ENCODE measurements around the gene RIOX2.
"Not testable (repeated sequence)": the region's sequence is repeated elsewhere in the genome, so short reads cannot be mapped to it uniquely, and the experiment has no call there.

RIOX2 gene

DNA sequence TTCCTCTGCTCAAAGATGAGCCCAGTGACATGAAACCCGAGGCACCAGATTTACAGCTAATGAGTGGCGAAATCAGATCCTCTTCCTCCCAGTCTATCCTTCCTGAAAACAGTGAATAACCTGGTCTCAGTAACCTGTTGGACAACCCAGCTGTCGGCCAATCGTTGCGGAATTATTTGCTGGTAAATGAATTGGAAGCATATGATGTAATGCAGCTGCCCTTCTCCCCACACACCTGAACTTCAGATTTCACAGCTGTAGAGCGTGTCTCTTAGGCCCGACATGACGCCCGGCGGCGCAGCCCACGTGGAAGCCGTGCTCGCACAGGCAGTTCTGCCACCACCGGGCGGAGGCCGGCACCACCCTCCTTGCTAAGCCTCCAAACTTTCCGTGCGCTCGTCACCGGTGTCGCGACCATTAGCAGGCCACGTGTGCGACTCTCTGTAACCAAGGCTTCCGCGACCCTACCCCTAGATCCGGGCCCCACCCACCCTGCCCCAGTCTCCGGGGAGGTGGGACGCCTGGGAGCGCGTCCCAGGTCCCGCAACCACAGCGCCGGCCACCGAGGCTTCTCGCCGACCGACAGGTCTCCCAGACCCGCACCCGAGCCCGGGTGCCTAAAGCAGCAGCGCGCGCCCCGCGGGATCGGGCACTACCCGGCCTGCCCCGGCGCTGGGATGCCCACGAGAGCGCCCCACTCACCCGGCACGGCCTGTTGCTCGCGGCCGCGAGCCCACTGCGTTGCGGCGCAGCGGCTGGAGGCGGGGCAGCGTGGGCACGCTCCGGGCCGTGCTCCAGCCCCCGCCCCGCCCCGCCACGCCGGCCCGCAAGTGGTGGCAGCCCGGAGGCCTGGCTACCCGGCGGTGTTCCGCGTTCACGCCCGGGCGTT lies at the start of gene RIOX2:
TSS of gene RIOX2 (minus strand) at position 753 of the 889 bp plus-strand sequence. CDS start 4,838 bp downstream, outside the sequence.
- DNase-seq (ENCODE audit: low read depth in 1 of 2, low spot score in 1 of 2), result peak; percentile 41 to 64

DNA sequence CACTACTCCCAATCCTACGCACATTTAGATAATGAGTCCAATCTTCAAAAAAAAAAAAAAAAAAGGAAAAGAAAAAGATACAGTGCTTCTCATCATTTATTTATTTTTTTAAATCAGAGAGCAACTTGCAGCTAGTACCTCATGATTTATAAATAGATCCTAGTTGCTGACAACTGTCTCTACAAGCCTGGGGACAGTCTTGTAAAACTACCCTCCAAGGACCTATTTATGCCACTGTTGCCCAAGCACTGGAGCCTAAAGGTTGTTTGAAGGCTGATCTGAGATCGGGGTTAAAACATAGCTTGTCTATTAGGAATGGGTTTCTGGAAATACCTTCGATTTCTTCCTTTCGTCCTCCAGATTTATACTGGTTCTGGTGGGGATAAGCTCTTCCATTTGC lies 48.2 kb upstream of the RIOX2 start:
- DNase-seq (ENCODE audit: low read depth in 1 of 2, low spot score in 1 of 2), result no peak

DNA sequence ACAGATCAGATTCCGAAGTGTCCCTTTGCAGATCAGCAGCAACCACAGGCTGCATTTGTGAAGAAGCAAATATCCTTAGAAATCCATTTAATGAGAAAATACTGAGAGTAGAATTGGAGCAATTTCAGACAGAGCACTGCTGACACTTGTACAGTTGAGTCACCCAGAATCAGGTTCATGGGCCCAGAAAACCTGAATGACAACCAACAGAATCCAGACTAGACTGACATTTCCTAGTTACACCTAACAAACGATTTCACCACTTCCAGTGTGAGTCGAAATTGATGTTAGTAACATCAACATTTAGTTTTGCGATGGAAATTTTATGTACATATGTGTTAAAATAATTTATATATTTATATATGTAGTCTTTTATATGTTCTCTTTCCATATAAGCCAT lies 46.1 kb upstream of the RIOX2 start:
- DNase-seq (ENCODE audit: low read depth in 1 of 2, low spot score in 1 of 2), result no peak

DNA sequence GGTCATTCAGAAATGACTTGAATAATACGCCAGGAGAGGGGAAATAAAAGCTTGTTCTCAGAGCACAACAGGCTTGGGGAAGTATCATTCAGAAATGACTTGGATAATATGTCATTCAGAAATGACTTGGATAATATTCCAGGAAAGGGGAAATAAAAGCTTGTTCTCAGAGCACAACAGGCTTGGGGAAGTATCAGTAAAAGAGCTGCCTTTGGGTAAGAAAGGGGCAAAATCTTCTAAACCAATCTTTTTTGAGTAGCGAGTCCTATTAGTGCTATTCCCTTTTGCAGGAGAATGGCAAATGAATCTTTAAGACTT lies 42.0 kb upstream of the RIOX2 start:
- no peak for DNase-seq (ENCODE audit: low read depth in 1 of 2, low spot score in 1 of 2)

DNA sequence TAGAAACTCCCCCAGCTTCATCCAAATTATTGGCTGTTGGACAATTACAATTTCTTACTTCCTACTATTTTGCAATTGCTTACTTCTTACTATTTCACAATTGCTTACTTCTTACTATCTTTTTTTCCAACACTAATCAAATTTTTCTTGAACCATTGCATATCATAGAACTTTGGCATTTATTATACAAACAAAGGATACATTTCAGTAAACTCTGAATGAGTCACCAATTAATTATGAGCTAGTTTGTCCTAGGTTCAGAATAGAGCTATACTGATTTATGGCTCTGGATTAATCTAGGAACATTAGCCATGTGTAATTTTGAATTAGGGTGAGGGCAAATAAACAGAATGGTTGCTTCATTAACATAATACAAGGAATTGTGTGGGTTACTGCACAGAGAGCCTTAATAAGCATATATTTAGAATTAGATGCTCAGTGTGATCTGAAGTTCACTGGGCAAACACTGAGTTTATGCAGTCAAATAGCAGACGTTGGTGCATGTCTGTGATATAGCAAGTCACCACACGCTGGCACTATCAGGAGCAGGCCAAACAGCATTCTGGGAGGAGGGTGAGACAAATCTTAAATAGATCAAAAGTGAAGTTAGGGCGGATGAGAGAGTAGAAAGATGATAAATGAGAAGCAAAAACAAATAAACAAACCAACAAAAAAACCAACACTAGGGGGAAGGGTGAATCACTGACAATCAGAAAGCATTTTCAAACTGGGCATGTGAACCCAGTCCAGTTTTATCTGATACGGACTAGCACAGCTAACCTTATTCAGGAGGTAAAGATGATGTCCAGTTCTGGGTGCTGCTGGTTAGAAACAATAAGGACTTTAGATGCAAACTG lies 41.4 kb upstream of the RIOX2 start:
- no peak for DNase-seq (ENCODE audit: low read depth in 1 of 2, low spot score in 1 of 2)

DNA sequence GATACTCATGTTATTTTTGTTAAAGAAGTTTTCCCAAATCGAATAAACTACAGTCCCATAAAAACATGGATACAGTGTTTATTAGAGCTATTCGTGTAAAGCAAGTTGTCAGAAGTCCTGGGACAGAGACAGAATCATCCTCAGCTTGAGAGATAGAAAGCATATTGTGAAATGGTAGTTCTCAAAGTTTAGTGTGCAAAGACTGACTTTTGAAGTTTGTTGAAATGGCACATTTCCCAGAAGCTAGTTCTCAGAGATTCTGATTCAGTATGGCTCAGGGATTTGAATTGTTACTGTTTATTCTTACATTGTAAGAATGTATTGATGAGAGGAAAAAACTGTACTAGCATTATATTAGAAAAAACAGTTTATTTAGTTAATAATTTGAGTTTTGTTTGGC lies 40.7 kb upstream of the RIOX2 start:
- no peak for DNase-seq (ENCODE audit: low read depth in 1 of 2, low spot score in 1 of 2)

DNA sequence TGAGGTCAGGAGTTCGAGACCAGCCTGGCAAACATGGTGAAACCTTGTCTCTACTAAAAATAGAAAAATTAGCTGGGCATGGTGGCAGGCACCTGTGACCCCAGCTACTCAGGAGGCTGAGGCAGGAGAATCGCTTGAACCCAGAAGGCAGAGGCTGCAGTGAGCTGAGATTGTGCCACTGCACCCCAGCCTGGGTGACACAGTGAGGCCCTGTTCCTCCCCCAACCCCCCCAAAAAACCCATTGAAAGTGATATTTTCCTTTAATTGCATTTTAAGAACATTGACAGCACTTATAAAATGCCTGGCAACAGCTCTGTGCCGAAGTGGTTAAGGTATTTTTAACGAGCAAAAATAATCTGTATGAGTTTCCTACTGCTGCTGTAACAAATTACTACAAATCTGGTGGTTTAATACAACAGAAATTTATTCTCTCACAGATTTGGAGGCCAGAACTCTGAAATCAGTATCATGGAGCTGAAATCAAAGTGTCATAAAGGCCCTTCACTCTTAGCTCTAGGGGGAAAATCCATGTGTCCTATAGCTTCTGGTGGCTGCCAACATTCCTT lies 38.7 kb upstream of the RIOX2 start:
- not testable (repeated sequence) for DNase-seq (ENCODE audit: low read depth in 1 of 2, low spot score in 1 of 2)

DNA sequence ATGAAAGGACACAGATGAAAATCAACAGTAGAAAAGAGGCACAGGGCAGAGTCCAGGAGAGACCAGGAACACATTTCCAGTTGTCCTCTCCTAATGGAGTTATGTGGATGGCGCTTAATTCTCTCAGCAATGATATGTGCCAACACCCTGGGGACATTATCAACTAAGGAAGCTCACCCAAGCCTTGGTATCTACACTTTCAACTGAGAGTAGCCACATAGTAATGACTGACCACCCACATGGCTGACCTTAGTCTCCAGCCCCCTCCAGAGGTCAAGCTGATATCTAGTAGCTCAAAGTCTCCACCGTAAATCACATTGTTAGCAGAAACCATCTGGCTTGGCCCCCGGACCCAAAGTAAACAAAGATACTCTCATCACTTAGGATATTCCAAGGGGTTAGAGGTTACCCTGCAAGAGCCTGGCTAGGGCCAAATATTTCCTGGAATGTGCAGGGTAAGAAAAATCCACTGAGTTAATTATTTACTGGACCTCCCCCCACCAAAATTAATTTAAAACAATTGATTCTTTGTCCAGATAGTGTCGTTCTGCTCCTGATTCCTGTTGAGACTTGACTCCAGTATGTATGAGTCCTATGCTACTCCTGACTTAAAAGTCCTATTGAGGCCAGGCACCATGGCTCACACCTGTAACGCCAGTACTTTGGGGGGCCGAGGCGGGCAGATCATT lies 38.1 kb upstream of the RIOX2 start:
- DNase-seq (ENCODE audit: low read depth in 1 of 2, low spot score in 1 of 2), result no peak

DNA sequence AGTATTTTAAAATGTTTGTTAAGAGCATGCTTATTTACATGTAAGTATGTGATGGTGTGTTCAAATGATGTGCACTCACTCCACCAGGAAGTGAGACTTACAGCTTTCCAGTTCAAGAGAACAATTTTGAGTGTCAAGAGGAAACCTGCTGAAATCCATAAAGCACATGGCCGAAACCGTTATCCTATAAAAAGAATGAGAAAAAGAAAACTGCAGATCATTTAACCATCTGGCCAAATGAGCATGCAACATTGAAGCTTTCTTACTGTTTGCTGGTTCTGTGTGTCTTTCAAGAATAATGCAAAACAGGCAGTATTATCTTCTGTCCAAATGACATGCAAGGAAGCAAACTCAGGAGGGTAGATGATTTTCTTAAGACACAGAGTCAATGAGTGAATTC lies 36.6 kb upstream of the RIOX2 start:
- DNase-seq (ENCODE audit: low read depth in 1 of 2, low spot score in 1 of 2), result no peak

DNA sequence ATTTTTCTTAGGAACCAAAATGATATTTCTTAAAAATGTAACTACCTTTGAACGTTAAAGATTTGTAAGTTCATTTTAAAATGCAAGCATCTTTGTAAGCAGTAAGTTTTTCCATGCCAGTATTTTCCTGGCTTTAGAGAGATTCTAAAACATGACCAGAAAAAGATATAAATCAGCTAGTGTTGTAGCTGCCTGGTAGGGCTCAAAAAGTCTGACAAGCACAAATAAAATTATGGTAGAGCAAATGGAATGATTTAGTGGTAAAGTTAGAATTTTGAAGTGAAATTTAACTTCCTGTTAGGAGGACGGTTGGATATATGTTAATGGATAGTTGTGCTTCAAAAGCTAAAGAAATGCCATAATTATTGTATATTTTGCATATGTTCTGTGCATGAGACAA lies 33.2 kb upstream of the RIOX2 start:
- DNase-seq (ENCODE audit: low read depth in 1 of 2, low spot score in 1 of 2), result no peak

DNA sequence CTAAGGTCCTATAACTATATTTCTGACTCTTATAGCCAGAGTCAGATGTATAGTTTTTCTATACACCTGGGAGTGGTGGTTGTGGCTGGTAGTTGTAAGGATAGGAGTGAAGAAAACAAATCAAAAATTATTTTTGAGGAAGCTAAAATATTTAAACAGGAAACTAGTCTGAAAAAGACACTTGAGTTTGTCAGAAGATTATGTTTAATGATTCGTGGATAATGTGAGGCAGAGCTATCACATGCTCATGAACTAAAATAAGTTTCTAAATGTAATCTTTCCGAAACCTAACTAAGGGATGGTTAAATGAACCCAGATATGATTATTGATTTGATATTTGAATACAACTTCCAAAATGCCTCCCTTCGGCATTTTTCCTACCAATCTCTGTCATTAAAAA lies 32.5 kb upstream of the RIOX2 start:
- DNase-seq (ENCODE audit: low read depth in 1 of 2, low spot score in 1 of 2), result no peak

DNA sequence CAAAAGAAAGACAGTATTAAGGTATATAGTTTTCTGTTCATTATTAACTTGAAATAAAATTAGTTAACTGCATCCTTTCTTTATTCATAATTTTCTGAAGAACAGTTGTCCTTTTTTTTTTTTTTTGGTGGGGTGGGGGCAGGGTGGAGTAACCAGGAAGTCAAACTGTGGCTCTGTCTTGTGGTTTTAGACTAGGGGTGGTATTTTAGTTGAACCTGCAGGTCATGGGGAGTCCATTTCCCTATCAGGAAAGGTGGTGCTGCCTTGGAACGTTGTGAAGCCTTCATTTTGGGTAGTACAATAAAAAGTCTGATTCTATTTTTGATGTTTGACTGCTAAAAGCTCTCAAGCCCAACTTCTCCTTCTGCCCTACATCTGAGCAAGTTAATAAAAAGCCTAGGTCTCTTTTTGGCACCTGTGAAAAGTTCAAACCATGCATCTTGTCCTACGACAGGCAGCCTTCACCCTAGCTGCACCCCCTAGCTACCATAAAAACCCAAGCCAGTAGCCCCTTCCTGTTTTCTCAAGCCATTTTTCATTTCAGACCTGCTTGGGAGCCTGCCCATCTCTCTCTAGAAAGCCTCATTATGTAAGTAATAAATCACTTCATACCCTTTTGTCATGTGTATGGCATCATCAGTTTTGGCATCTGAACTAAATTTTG lies 31.2 kb upstream of the RIOX2 start:
- DNase-seq (ENCODE audit: low read depth in 1 of 2, low spot score in 1 of 2), result no peak

DNA sequence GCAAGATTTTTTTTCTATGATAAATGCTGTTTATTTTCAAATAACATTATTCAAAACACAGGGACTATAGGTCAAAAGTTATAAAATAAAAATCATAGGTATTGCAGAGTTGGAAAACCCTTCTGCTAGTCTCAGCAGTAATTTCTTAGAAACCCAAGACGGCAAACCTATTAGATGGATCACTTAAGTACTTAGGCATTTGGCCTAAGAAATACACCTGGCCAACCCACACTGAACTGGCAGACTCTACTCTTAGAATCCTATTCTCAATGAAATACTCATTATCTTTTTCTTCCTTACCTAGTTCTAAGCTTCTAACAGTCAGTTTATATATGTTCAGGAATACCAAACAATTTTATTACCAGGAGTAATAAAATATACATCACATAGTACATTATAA lies 30.5 kb upstream of the RIOX2 start:
- DNase-seq (ENCODE audit: low read depth in 1 of 2, low spot score in 1 of 2), result no peak

DNA sequence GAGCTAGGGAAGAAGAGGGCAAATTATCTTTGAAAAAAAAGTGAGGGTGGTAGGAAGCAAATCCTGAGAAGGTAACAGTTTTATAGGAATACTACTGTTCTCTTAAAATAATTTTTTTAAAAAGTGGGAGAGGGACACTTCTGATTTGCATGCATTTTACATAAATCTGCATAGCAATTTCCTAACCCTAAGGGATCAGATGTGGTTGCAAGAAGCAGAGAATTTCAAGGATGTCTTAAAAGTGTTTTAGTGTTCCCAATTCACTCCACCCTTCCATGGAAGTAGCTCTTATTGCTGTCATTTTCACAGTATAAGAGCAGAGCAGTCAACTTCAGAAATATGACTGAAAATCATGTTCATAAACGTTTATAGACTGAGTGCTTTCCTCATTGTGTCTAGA lies 27.8 kb upstream of the RIOX2 start:
- no peak for DNase-seq (ENCODE audit: low read depth in 1 of 2, low spot score in 1 of 2)

DNA sequence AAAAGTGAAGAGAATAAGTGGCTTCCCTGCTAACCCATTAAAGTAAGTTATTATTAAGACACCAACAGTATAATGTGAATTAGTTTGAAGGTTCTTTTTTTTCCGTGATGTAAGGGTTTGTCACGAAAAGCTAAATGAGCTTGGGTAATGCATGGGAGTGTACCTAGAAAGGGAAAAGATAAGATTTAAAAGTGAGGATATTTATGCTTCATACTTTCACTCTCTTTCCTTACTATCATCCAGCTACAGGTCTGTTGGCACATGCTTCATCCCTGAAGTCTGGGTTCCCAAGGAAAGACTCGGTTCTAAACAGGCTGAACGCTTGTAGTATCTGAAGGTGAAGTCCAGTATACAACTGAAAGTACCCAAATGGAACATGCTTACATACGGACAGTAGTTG lies 26.9 kb upstream of the RIOX2 start:
- DNase-seq (ENCODE audit: low read depth in 1 of 2, low spot score in 1 of 2), result no peak

DNA sequence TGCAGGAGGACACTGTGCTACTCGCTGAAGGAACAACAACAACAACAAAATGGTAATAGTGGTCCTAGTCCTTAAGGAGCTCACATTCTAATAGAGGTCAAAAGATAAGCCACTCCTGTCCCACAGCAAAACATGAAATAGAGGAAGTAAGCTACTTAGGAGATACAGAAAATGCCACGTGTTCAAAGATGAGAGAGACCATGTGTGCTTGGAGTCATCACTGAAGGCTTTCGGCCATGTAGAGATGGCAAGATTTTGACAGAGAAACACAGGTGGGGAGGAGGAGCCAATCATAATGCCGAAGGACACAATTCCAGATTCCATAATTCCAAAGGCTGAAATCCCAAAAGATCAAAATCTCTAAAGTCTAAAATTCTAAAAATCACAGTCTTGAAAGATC lies 24.8 kb upstream of the RIOX2 start:
- DNase-seq (ENCODE audit: low read depth in 1 of 2, low spot score in 1 of 2), result no peak

DNA sequence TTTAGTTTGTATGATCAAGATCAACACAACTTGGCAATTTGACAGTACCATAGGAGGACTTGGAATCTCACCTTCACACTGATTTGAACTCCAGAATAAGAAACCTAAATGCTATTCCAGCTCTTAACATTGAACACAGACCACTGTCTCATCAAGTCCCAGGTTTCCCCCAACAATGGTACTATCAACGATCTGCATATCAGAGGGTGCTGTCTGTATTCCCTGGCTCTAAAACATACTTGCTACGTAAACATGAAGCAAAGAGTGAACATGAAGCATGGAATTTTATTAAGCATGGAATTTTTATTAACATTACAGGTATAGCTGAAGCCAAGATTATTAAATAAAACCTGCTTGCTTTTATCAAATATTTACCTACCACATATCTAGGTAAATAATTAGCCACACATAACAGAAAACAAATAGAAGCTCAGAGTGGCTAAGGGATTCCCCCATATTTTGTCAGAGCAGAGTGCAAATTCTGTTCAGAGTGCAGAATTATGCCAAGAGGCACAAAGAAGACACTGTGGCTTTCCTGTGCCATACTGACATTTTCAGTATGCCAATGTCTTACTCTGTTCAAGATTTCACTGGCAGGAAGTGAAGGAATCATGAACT lies 22.2 kb upstream of the RIOX2 start:
- no peak for DNase-seq (ENCODE audit: low read depth in 1 of 2, low spot score in 1 of 2)

DNA sequence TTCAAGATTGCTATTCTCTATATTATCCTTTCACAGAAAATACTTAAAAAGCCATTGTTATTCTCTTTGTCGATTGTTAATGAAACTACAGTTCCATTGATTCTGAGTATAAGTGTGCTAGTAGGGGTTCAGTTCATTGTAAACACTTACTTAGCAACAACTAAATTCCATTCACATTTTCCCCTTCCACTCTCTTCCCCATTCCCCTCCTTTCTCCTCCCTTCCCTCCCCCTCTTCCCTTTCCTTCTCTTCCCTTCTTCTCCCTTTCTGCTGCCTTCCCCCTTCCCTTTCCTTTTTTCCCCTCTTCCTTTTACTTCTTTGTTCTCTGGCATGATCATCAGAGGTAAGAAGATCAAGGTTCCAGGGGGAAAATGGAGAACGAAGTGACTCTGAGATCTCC lies 21.3 kb upstream of the RIOX2 start:
- no peak for DNase-seq (ENCODE audit: low read depth in 1 of 2, low spot score in 1 of 2)

DNA sequence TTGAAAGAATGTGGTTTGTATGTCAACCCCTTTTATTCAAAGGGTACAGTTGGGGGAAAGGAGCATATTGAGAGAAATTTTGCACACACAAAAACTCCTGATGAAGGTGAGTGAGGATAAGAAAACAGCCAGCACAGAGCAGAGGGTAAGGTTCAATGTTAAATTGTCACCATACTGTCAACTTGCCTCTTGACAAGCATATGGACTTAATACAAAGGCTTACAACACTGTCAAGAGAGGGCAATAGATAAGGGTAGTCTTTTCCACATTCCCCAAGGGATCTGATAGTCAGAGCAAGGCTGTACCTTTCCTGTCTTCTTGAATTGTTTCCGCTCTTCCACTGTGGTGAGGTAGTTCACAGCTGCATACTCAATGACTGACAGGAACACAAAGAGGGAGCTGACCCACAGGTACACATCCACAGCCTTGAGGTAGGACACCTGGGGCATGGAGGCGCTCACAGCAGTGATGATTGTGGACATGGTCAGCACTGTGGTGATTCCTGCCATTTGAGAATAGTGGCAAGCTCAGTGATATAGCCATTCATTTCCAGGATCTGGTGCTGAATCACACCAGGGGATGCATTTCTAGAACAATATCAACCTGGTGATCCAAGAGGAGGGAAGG lies 20.4 kb upstream of the RIOX2 start:
- no peak for DNase-seq (ENCODE audit: low read depth in 1 of 2, low spot score in 1 of 2)

DNA sequence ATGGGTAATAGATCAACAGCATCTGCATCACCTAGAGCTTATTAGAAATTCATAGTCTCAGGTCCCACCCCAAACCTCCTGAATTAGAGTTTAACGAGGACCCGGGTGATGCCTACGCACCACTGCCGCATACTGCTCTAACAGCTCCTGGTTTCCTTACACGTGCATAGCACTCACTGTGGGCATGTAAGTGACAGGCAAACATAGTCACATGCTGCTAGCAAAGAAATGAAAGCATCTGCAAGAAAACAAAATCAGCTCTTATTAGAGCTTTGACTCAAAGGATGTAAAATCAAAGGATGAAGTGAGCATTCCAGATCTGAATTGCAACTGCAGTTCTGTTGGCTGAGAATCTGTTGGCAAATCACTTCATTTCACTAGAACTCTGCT lies 19.1 kb upstream of the RIOX2 start:
- no peak for DNase-seq (ENCODE audit: low read depth in 1 of 2, low spot score in 1 of 2)

All from activated T-helper 1 cell treated with anti-CD3 and anti-CD28 coated beads, Interleukin-2, amount 50 U/mL, for 16 hours (primary cell).